K562 (cell line): ENCODE data around the gene MAGI1. TPM values are rescaled to one million over a fixed set of nuclear protein-coding genes. Genes with fewer than 3 reads are reported as not detected.

Experiments
- ATAC-seq: fragments of 200-7000 bp; cut with Tn5 transposase; 3 replicates; pipeline ENCODE4 v1.9.1; 2020; ENCODE audit warnings: moderate library complexity
- BruUV-seq: library from RNA; stranded (reverse); fragments of 400-500 nt; replicated peaks from 2 replicates; lab custom pipeline; 2021; lab: Mats Ljungman, UMichigan
- CTCF ChIA-PET: fragments of 300-600 bp; formaldehyde crosslinking; extraction: SDS; loops from one replicate; lab custom pipeline; 2021; ENCODE audit warnings: low intra/inter-chr PET ratio; lab: Yijun Ruan, JAX
- POLR2A ChIA-PET: fragments of 300-600, 350-650 bp; sonication (Branson Sonifier 250); formaldehyde crosslinking; extraction: SDS; loops from one replicate; lab custom pipeline; 2021; ENCODE audit warnings: antibody characterized with exemption, inconsistent platforms; lab: Yijun Ruan, JAX
- DNase-seq, 4 experiments: peaks; one replicate each; pipeline versions ENCODE4 v3.0.0 to v3.0.0-alpha.2; 2011 to 2018; ENCODE audit warnings: low spot score in 3 of 4, mixed read lengths in 3 of 4; ENCODE audit errors: extremely low read depth in 1 of 4
- FAIRE-seq: peaks from 2 replicates; lab custom pipeline; 2011; peaks lifted over from hg19 to GRCh38; lab: Jason Lieb, UNC
- H2AFZ ChIP-seq: 2 replicates; pipeline ENCODE4 v1.6.0; 2011; ENCODE audit warnings: low read depth, low read length, control low read depth, inconsistent platforms
- H3K27ac ChIP-seq: fragments of 200-600 bp; 3 replicates; pipeline ENCODE4 v1.8.0; 2011; ENCODE audit warnings: low read depth, mild to moderate bottlenecking, control low read depth, inconsistent platforms, low read length, moderate library complexity, mixed read lengths; ENCODE audit errors: extremely low read depth
- H3K27me3 ChIP-seq, 2 experiments: fragments of 300-600 bp in 1 of 2; 2 replicates in 1 of 2; 3 replicates in 1 of 2; pipeline versions ENCODE4 v1.6.0 to v1.8.0; 2011; ENCODE audit warnings: inconsistent platforms in 2 of 2, low read length in 2 of 2, mild to moderate bottlenecking in 1 of 2, mixed read lengths in 1 of 2, moderate library complexity in 1 of 2; ENCODE audit not compliant: control insufficient read depth in 2 of 2, insufficient read depth in 2 of 2
- H3K36me3 ChIP-seq: fragments of 300-600 bp; 3 replicates; pipeline ENCODE4 v1.8.0; 2011; ENCODE audit warnings: mild to moderate bottlenecking, low read length, inconsistent platforms; ENCODE audit not compliant: control insufficient read depth, insufficient read depth
- H3K4me1 ChIP-seq, 2 experiments: fragments of 200-600 bp in 1 of 2; replicated peaks in 1 of 2; 2 replicates in 1 of 2; 3 replicates in 1 of 2; pipeline versions ENCODE4 v1.5.1 to v1.8.0; 2011; ENCODE audit warnings: inconsistent platforms in 2 of 2, low read length in 2 of 2, mild to moderate bottlenecking in 1 of 2, mixed read lengths in 1 of 2, moderate library complexity in 1 of 2; ENCODE audit not compliant: control insufficient read depth in 2 of 2, insufficient read depth in 2 of 2
- H3K4me2 ChIP-seq: 2 replicates; pipeline ENCODE4 v1.6.1; 2011; ENCODE audit warnings: low read length, control low read depth, inconsistent platforms, mixed read lengths; ENCODE audit not compliant: insufficient read depth
- H3K4me3 ChIP-seq: fragments of 200-600 bp; sonication (generic), shearing (Covaris generic); 2 replicates; pipeline ENCODE4 v1.5.1; 2016; ENCODE audit warnings: control low read depth, inconsistent platforms
- H3K79me2 ChIP-seq: fragments of 200-600 bp; 3 replicates; pipeline ENCODE4 v1.8.0; 2011; ENCODE audit warnings: low read length, inconsistent platforms; ENCODE audit not compliant: control insufficient read depth, insufficient read depth
- H3K9ac ChIP-seq, 2 experiments: 2 replicates each; pipeline versions ENCODE4 v1.6.0 to v1.6.1; 2011; ENCODE audit warnings: low read depth in 2 of 2, low read length in 2 of 2, control low read depth in 1 of 2, inconsistent platforms in 1 of 2, mild to moderate bottlenecking in 1 of 2, mixed read lengths in 1 of 2; ENCODE audit not compliant: insufficient read depth in 1 of 2
- H3K9me1 ChIP-seq: one replicate; pipeline ENCODE4 v1.6.0; 2011; ENCODE audit warnings: inconsistent platforms, mild to moderate bottlenecking, low read length, moderate library complexity; ENCODE audit not compliant: control insufficient read depth, insufficient read depth
- H3K9me3 ChIP-seq: replicated peaks from 2 replicates; pipeline ENCODE4 v1.5.1; 2011; ENCODE audit warnings: low read depth, low read length, inconsistent platforms; ENCODE audit not compliant: control insufficient read depth, insufficient read depth
- H4K20me1 ChIP-seq: replicated peaks from 2 replicates; pipeline ENCODE4 v1.6.1; 2011; ENCODE audit warnings: low read length, inconsistent platforms, mixed read lengths; ENCODE audit not compliant: control insufficient read depth, insufficient read depth
- ATF6 ChIP-seq: sonication (generic); formaldehyde crosslinking; IDR thresholded peaks from 2 replicates; pipeline ENCODE4 v1.4.0; 2020; ENCODE audit warnings: mild to moderate bottlenecking, missing genetic modification reagents
- ZBTB40 ChIP-seq, 2 experiments: fragments of 450-650 bp in 1 of 2; sonication (generic) in 1 of 2; formaldehyde crosslinking in 1 of 2; IDR thresholded peaks; 2 replicates each; pipeline versions ENCODE4 v1.7.1 to v1.9.0; 2016 to 2022; ENCODE audit warnings: inconsistent platforms in 1 of 2, mild to moderate bottlenecking in 1 of 2, missing genetic modification reagents in 1 of 2
- WGBS: fragments of 100-300 bp; shearing (Covaris generic); methylation state at CpG from one replicate; pipeline ENCODE4 v1.1.6; 2016; ENCODE audit warnings: low coverage, mixed read lengths; ENCODE audit not compliant: insufficient coverage; ENCODE audit errors: missing lambda C conversion rate; 5-methylcytosine and 5-hydroxymethylcytosine counted together
- in situ Hi-C: fragments of 300-500 bp; cut with MboI; formaldehyde crosslinking; loops from 4 replicates; pipeline ENCODE4 v1.15.0; 2018; ENCODE audit warnings: inconsistent platforms, mixed read lengths
- intact Hi-C: fragments of 100-400 bp; cut with micrococcal nuclease; formaldehyde crosslinking; loops from 2 replicates; pipeline ENCODE4 v1.14.2; 2022
- polyA plus RNA-seq, 8 experiments: library from polyadenylated mRNA; depleted of rRNA in 4 of 8; stranded (reverse) in 5 of 8; unstranded in 3 of 8; fragments of >200 nt; fragmentation: Nextera tagmentation in 2 of 8; fragmentation: Illumina TruSeq in 1 of 8; extraction: Ambion mirVana in 2 of 8; extraction: Trizol in 1 of 8; gene quantifications; 2 replicates each; pipeline versions ENCODE4 v1.2.1 to v1.2.3, GENCODE V29; 2011 to 2014; ENCODE audit warnings: inconsistent platforms in 1 of 8, missing spikeins in 1 of 8
- total RNA-seq, 7 experiments: library from RNA; depleted of rRNA in 6 of 7; stranded (reverse); fragments of >200 nt in 6 of 7; fragmentation: Illumina TruSeq in 2 of 7; extraction: Trizol in 2 of 7; gene quantifications; 2 replicates each; pipeline versions ENCODE4 v1.2.1 to v1.2.3, GENCODE V29; 2011 to 2021; ENCODE audit warnings: low replicate concordance in 1 of 7

MAGI1 gene
- total and polyA plus RNA-seq, 9 of the 15 experiments (the other 6 are each of a cell fraction or from before 2014, with no cell fraction given) = 7.8 to 59.4 (median 43.2) TPM

- Histone ChIP-seq H3K9me3 (no peaks in the 10 kb centered on the region), H3K36me3 (no peaks in the 10 kb centered on the region; the same call in 2 of the 3 replicates), H3K27ac (peak overlapping the region; percentile 31; the same call in 1 of the 3 replicates), H3K79me2 (peaks cover 84% of the 10 kb centered on the region), H3K9ac (no peak overlapping the region), H3K4me2 (no peak overlapping the region), H3K27me3 (no peaks in the 10 kb centered on the region), H3K9me1 (no peaks in the 10 kb centered on the region), H2AFZ (peak overlapping the region; percentile 49; the same call in 1 of the 2 replicates), H3K4me1 (peaks cover 7 to 45% of the 10 kb centered on the region in 2 experiments; a peak in 4 of 5 replicates), H3K4me3 (no peak overlapping the region)
- POLR2A ChIA-PET = interaction anchor here (1.4 kb wide), 2 partner anchors 9 to 29 kb away, joined by 4 to 5 read pairs; no protein-coding TSS in a partner anchor
- ATAC-seq (no peak), FAIRE-seq (no peak), DNase-seq (no peak)
- in situ Hi-C loops = no loop called here
- no TSS peak for BruUV-seq
- CTCF ChIA-PET = no interaction called here
- 49% methylated on average over 3 of the region's 3 CpGs for WGBS
- TF ChIP-seq ZBTB40 (IDR thresholded peaks at IDR 0.05) (peak; percentile 86), ZBTB40 (CRISPR knock-in tag; IDR thresholded peaks at IDR 0.05) (peak; percentile 74), ATF6 (CRISPR knock-in tag) (no peak)
- TF ChIP-seq, all 486 proteins: peak for 1
- H4K20me1 ChIP-seq = no peaks in the 10 kb centered on the region
- intact Hi-C loops = loop anchor here (10.0 kb wide), 2 partner anchors 57 to 113 kb away; no protein-coding TSS in a partner anchor
Observed at GRCh38 chr3:65561617-65562016, 477.1 kb downstream of the MAGI1 start.
